Ammon's horn (tissue), 1 donor: Measurements from ENCODE around the gene UFC1.

ENCODE experiments used
- DNase-seq: peaks from one replicate; pipeline ENCODE4 v3.0.0-alpha.2; 2016; ENCODE audit warnings: low spot score

UFC1 gene

DNA sequence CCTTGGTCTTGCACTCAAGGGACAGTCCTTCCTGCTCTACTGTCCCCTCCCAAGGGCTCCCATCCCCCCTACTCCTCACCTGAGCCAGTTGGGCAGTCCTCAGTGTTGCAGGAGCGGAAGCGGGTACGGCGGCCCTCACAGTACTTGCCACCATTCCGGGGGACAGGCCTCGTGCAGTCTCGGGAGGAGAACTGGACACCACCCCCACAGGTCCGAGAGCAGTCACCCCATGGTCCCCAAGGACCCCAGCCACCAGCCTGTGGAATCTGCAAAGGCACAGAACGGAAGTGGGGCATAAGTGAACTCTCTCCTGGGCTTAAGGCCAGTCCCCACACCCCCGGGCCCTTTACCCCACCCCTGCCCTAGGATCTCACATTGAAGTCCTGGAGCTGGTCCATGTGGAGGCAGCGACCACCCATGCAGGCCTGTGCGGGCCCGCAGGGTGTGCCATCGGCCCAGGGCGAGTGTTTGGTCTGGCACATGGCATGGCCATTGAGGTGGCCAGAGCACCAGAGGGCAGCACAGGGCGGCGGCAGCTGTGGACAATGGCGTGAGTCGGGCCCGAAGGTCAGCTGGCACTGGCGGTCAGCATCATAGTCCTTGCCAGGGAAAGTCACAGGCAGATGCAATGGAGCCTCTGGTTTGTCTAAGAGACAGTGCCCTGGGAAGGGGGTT lies 39.9 kb downstream of the UFC1 start:
- peak; percentile 93 for DNase-seq

DNA sequence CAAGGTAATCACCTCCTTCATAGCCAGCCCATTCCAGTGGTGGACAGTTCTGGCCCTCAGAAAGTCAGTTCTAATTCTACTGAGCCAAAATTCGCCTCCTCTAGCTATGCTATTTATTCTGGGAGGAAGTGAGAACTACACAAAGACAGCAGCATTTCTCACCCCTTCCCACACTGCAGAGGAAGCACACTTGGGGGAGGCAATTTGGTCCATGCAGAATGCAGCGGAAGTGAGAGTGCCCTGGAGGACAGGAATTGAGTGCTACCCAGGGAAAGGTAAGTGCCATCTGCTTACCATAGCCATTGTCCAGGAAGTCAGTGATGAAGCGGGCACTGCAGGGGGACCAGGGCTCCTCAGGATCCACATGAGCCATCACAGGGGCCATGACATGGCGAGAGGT lies 41.4 kb downstream of the UFC1 start:
- peak; percentile 73 for DNase-seq

DNA sequence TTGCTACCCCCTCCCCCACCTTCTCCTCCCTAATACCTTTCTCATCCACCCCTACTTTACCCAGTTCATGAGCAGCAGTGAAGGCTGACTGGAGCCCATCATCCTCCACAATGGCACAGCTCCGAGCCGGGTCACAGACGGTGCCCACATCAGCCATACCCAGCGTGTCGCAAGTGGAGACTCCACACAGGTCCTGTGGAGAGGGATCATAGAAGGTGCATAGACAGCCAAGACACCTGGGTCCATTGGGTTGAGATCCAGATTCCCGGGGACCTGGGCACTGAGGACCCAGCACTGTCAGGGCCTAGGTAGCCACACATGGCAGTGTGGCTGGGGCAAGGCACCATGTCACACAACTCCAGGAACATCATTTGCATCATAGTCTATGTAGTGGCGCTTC lies 42.3 kb downstream of the UFC1 start:
- no peak for DNase-seq

DNA sequence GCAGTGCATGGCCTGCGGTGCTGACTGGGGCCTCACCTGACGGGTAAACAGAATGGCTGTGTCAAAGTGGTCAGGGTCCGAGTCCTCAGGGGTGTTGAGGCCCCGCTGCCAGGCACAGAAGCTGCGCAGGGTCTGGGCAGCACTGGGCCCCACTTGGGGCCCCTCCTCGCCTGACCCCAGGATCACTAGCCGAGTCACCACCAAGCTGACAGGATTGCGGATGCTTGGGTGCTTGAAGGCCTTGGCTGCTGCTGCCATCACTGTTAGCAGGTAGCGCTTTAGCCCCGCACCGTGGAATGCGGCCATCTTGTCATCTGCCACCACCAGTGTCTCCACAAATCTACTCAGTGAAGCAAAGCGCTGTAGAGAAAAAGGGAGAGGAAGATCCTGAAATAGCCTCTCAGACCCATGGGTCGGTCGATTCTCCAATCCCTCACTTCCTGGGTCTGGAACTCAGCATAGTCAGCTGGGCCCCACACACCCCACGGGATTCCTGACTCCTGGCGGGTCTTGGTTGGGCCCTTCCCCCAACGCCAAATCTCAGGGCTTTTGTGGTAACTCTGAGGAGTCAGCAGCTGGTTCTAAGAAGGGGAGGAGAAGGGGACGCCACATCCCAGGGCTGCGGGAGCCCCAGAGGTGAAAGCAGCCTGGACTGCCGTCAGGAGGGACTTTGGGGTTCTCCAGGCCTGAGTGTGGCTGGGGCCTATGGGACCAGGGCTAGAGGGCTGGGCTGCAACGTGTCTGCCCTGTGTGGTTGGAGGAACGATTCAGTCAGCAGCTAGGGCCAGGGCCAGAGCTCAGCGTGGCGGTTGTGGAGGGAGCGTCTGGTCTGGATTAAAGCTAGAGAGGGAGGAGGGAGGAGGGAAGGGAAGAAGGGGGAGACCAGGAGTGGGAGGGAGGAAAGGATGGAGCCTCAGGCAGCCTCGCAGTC lies 43.0 kb downstream of the UFC1 start:
- DNase-seq = peak; percentile 65

DNA sequence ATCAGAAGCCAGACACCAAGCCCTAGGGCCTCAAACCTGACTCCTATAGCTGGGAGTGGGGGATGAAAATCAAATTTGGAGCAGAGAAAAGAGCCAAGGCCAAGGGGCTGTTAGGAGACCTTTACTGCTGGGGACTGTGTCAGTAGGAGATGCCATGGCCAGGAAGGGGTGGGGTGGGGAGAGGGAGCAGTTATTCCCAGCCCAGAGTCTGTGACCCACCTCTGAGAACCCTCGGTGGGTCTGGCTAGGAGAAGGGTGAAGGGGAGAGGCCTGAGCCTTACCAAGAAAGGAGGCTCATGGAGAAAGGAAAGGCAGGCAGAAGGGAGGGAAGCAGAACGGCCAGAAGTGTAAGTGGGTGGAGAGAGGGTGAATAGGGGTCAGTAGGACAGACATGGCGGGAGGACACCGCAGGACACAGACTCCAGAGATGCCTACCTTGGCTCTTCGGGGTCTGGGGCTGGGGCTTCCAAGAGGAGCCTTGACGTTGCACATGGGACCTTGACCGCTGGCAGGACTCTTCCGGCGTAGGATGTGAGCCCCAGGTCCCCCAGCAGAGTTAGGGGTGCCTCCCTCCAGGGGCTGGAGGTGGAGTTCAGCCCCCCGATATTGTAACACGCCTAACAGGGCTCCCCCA lies 43.9 kb downstream of the UFC1 start:
- no peak for DNase-seq

DNA sequence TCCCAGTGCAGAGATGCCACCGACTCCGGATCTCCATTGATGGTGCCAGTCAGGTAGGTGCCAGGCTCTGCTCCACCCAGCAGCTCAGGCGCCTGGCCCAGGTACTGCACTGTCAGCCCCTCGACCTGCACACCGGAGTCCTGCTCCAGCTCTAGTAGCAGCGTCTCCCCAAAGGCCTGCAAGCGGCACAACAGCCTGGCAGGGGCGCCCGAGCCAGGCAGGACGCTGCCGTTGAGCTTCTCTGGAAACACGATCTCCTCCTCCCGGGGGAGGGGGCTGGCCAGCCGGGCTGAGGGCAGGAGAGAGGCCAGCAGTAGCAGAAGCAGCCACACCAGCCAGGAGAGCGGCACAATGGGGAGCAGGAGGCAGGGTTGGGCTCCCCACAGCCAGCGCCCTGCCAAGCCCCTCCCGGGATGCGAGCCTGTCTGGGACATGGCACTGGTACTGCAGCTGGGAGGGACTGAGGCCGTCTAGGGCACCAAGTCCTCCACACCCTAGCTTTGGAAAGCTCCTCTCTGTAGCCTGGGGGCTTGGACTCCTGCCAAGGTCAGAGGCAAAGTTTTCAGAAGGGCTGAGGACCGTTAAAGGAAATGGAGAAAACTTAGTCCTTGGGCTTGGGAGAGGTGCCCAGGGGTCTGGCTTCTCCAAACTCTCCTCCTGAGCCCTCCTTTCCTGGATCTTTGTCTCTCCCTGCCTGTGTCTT lies 44.6 kb downstream of the UFC1 start:
- DNase-seq = peak; percentile 67

DNA sequence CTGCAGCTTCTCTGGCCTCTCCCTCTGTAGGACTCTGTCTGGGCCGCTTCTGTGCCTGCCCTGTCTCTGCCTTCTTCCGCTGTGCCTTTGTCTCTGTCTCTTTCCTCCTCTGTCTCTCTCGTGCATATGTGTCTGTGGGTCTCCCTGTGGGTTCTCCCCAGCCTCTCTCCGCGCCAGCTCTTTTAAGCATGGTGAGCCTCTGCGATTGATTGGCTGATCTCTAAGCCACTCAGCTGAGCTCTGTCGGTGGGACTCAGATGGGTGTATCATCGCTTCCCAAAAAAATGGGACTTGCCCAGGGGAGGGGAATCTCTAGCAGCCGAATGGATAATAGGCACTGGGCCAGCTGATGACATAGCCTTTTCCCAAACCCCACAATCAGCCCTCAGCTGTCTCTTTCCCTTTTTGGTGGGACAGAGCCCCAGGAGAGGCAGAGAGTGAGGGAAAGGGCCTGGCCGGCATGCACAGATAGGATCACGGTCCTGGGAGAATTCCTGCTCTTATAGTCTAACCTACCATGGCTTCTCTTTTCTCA lies 45.2 kb downstream of the UFC1 start, which contains the start of gene ADAMTS4:
TSS of gene ADAMTS4 (minus strand) at position 158 of the 535 bp plus-strand sequence. CDS start 427 bp downstream, outside the sequence.
- peak; percentile 92 for DNase-seq

DNA sequence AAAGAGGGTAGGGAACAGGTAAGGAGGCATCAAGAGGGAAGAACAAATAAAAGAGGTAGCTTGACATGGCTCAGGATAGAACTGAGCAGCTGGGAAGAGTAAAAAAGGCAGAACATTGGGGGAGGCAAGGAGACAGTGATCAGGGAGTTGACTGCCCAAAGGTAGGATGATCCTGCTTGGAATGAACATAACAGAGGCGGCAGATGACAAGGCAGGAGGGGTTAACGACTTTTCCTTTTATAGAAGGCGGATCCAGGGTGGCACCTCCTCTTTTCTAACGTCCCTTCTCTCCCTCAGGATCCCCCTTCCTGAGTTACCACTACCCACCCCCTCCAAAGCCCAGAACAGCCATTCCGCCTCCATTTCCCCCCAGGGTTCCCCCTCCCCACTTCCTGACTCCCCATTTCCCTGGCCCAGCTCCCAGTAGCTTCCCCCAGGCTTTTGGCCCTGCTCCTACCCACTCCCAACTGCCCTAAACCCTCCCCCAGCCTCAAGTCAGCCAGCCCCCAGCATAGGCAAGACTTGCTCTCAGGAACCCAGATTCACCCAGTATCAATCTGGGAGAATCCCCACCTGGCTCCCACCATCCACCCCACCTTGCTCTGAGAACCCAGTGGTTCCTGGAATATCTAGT lies 45.8 kb downstream of the UFC1 start:
- DNase-seq = no peak

DNA sequence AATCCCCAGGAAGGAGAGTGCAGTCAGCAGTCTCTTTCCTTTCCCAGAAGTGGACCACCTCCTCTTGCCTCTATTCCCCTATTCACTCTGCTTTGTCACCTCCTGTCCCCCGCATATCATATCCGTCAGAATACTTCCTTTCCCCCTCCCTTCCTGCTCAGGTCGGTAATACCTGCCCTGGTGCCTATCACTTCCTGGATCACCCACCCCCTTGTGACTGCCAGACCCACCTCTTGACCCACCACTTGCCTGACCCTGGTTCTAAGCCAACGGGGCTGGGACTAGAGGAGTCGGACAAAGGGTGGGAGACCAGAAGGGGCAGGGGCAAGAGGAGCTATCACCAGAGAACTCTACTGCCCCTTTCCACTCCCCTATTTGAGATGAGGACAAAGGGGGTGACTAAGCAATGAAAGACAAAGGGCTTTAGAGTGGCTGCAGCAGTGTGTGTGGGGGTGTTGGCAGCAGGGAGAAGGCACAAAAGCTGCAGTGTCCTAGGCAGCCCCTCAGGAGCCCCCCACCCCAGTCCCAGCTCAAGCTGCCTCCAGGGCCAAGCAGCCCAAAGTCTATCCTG lies 46.7 kb downstream of the UFC1 start:
- DNase-seq = peak; percentile 92

DNA sequence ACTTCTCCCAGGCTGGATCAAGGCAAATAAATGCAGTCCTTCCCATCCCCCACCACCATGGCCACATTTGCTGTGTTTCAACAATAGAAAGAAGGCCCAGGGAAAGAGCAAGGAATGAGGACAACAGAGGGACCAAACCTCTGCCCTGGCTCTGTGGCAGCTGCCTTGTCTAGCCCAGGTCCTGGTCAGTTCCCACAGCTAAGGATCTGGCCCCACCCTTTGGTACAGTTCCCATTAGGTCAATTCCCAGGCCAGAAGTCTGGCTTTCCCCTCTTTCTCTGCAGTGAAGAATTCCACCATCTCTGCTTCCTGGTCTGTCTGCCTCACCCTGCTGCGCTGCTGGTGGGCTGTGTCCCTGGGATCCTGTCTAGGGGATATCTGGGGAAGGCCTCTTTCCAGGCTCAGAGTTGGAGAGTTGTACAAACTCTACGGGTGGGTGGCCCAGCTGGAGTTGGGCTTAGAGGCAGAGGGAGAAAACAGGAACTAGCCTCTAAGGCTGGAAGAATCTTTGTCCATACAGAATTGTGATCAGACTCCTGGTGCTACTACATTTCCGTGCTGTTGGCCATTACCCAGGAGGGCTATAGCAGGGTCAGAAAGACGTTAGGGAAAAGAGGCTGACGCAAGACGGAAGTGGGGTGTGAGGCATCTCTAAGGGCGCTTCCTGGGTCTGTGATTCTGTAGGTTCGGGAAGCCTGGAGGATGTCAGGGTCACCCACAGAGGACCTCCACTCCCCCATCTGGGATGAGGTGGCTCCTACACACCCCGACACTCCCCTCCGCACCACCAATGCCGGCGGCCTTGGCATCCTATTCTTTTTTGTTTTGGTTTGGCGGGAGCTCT lies 47.4 kb downstream of the UFC1 start:
- DNase-seq = peak; percentile 63

DNA sequence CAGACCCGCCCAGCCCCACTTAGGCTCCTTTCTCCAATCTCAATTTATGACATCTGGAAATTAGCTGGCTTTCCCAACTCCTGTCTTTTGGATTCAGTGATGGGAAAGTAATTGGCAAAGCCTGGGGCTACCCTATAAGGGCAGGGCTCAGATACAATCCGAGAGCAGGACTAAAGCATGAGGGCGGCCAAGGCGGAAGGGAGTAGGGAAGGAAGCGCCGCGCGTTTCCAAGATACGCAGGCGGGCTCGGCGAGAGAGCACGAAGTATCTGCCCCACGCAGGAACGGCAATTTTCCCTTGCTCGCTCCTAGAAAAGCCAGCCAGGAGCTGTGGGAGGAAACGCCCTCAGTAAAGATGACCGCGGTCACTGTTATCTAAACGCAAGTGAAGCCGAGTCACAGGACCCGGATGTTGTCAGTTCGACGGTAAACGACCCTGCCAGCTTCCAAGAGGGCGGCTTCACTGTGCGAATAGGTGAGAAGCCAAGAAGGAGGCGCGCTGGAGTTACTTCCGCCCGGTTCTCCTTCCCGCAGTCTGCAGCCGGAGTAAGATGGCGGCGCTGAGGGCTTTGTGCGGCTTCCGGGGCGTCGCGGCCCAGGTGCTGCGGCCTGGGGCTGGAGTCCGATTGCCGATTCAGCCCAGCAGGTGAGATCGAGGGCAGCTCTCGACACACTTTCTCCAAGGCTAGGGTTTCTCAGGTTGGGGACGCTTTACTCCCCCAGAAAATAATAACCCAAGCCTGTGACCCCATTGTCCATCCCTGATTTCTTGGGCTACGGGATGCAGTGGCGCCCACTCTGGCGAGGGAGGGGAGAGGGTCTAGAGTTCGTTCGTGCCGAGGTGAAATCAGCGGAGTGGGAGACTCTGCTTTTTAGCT lies 48.3 kb downstream of the UFC1 start, which contains the start of gene NDUFS2:
TSS of gene NDUFS2 (plus strand) at position 532 of the 877 bp plus-strand sequence. CDS start at position 551, 19 bp downstream.
- peak; percentile 99 for DNase-seq

DNA sequence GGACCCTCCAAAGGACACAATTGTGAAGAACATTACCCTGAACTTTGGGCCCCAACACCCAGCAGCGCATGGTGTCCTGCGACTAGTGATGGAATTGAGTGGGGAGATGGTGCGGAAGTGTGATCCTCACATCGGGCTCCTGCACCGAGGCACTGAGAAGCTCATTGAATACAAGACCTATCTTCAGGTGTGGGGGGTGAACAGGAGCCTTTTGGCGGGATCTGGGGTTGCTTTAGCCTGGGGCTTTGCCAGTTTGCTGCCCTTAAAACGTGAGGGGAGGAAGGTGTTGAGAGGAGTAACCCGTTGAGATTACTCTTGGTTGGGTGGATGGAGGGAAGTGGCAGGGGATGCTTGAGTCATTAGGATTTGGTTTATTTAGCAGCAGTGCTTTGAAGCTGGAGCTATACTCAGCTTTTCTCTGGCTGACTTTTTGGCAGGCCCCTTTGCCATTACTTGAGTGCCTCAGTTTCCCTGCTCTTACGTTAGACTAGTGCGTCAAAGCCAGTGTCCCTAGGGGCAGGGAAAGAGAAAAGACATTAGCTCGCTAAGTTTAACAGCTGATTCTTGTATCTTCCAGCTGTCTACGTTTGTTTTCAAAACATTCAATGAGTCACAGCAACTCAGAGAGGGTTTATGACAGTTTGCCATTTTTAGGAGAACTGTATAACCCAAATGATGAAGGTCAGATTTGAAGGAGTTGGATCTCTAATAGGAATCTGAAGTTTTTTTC lies 52.8 kb downstream of the UFC1 start:
- DNase-seq = no peak

DNA sequence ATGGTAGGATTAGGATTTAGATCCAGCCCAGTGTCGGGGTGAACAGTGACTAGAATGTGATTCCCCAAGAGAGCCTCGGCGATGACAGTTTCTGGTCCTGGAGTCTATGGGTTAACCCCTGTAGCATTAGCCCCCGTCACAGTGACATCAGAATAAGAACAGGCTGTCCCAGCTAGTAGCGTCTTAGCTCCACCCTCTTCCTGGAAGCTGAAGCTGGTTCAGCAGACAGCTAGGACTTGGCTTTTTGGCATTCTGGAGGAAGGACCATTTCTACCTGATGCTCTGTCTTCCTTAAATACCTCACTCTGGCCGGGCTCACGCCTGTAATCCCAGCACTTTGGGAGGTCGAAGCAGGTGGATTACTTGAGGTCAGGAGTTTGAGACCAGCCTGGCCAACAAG lies 53.4 kb downstream of the UFC1 start:
- DNase-seq = no peak
